HEK293 (cell line): ENCODE measurements around the gene BCAS3.

ENCODE experiments used
- CTCF ChIP-seq: fragments of 450-650 bp; formaldehyde crosslinking; IDR thresholded peaks from 2 replicates; pipeline ENCODE4 v1.5.1; 2016; ENCODE audit warnings: missing biosample characterization, missing genetic modification characterization
- SP2 ChIP-seq: fragments of 450-650 bp; formaldehyde crosslinking; IDR thresholded peaks from 2 replicates; pipeline ENCODE4 v1.5.1; 2016; ENCODE audit warnings: missing biosample characterization, missing genetic modification characterization
- TCF7L2 ChIP-seq: IDR thresholded peaks from 2 replicates; pipeline ENCODE4 v1.6.1; 2011; ENCODE audit warnings: low read depth, mild to moderate bottlenecking, inconsistent platforms, low read length, moderate library complexity, borderline replicate concordance
- ZBTB7A ChIP-seq: fragments of 450-650 bp; formaldehyde crosslinking; IDR thresholded peaks from 2 replicates; pipeline ENCODE4 v1.5.1; 2016; ENCODE audit warnings: low read depth, missing biosample characterization, missing genetic modification characterization

GRCh38 chr17:61360318-61360943 is 682.8 kb downstream of the BCAS3 start:
- TF ChIP-seq CTCF (tag by site-specific recombination) (no peak), ZBTB7A (tag by site-specific recombination) (no peak), SP2 (tag by site-specific recombination) (no peak), TCF7L2 (no peak)
